Vagina (tissue), 2 donors: ENCODE measurements around the gene FGF19.

Source experiments
- POLR2A ChIP-seq, 2 donors: fragments of 450-650 bp; IDR thresholded peaks; one replicate each; pipeline ENCODE4 v1.6.1; 2017; ENCODE audit warnings: antibody characterized with exemption in 2 of 2, mild to moderate bottlenecking in 2 of 2, moderate library complexity in 2 of 2
- POLR2AphosphoS5 ChIP-seq, 2 donors: sonication (generic); formaldehyde crosslinking; IDR thresholded peaks; one replicate each; pipeline ENCODE4 v1.9.0; 2017; ENCODE audit warnings: antibody characterized with exemption in 2 of 2, mild to moderate bottlenecking in 2 of 2, low read depth in 1 of 2; ENCODE audit not compliant: insufficient read depth in 1 of 2
- TF ChIP-seq, protein P1 (sequence below), 3 experiments: fragments of 450-650 bp in 2 of 3; fragments of 200-600 bp in 1 of 3; sonication (generic) in 1 of 3; IDR thresholded peaks; one replicate each; pipeline ENCODE4 v1.5.1; 2017 to 2019; ENCODE audit warnings: antibody characterized with exemption in 3 of 3, mild to moderate bottlenecking in 2 of 3, moderate library complexity in 2 of 3

DNA sequence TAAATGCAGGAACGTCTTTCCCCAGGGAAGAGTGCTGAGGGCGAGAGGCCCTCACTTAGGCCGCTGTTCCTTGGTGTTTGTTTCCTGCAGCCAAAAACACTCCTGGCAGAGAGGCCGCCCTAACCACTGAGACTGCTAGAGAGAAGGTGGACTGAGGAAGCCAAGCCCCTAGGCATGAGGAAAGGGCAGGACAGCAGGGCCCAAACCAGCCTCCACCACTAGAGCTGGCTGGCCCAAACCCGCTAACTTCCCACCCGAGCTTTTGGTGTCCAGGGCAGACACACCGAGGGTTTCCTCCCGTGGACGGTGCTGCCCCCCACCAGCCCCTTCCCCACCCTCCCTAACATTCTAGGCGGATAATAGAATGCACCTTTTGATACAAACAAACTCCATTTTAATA lies 6.0 kb downstream of the FGF19 start:
- TF ChIP-seq, protein P1, sequence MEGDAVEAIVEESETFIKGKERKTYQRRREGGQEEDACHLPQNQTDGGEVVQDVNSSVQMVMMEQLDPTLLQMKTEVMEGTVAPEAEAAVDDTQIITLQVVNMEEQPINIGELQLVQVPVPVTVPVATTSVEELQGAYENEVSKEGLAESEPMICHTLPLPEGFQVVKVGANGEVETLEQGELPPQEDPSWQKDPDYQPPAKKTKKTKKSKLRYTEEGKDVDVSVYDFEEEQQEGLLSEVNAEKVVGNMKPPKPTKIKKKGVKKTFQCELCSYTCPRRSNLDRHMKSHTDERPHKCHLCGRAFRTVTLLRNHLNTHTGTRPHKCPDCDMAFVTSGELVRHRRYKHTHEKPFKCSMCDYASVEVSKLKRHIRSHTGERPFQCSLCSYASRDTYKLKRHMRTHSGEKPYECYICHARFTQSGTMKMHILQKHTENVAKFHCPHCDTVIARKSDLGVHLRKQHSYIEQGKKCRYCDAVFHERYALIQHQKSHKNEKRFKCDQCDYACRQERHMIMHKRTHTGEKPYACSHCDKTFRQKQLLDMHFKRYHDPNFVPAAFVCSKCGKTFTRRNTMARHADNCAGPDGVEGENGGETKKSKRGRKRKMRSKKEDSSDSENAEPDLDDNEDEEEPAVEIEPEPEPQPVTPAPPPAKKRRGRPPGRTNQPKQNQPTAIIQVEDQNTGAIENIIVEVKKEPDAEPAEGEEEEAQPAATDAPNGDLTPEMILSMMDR (IDR thresholded peaks at IDR 0.05), result no peak
- no peak for TF ChIP-seq POLR2A (IDR thresholded peaks at IDR 0.05)
- TF ChIP-seq POLR2AphosphoS5 (IDR thresholded peaks at IDR 0.05; ENCODE audit: insufficient read depth in 1 of 2, low read depth in 1 of 2), result no peak
